HG03521 (cell line): ENCODE data around the gene KLC1.
A peak's percentile ranks its signal among the peaks of the same experiment; 100 is the strongest.

Source experiments
- ATAC-seq: cut with Tn5 transposase; IDR thresholded peaks from one replicate; pipeline ENCODE4 v1.9.1; 2021; ENCODE audit warnings: mild to moderate bottlenecking, moderate library complexity; ENCODE audit not compliant: unreplicated experiment

KLC1 gene

GRCh38 chr14:103688906-103689902 lies 60.2 kb downstream of the KLC1 start:
- ATAC-seq, result peak; percentile 59

GRCh38 chr14:103690332-103690731 lies 61.3 kb downstream of the KLC1 start:
- ATAC-seq, result no peak

GRCh38 chr14:103691655-103692054 lies 62.6 kb downstream of the KLC1 start:
- peak; percentile 48 for ATAC-seq

GRCh38 chr14:103692159-103692558 lies 63.1 kb downstream of the KLC1 start:
- ATAC-seq, result no peak

- no peak for ATAC-seq
These were observed 63.9 kb downstream of the KLC1 start for GRCh38 chr14:103692871-103693270.

- no peak for ATAC-seq
These were observed 64.5 kb downstream of the KLC1 start for GRCh38 chr14:103693515-103693914.

GRCh38 chr14:103694572-103695026 lies 65.6 kb downstream of the KLC1 start:
- ATAC-seq, result no peak

GRCh38 chr14:103695296-103696069 lies 66.5 kb downstream of the KLC1 start:
- ATAC-seq, result no peak

- no peak for ATAC-seq
These were observed 67.0 kb downstream of the KLC1 start for GRCh38 chr14:103696070-103696402.

- no peak for ATAC-seq
These were observed 67.6 kb downstream of the KLC1 start for GRCh38 chr14:103696466-103697071.

- ATAC-seq, result no peak
These were observed 68.2 kb downstream of the KLC1 start for GRCh38 chr14:103697206-103697602.

- no peak for ATAC-seq
These were observed 68.8 kb downstream of the KLC1 start for GRCh38 chr14:103697603-103698379.

GRCh38 chr14:103698380-103699260 lies 69.6 kb downstream of the KLC1 start:
- ATAC-seq, result no peak

- no peak for ATAC-seq
These were observed 70.2 kb downstream of the KLC1 start for GRCh38 chr14:103699261-103699661.

GRCh38 chr14:103699901-103700752 lies 71.1 kb downstream of the KLC1 start:
- no peak for ATAC-seq

GRCh38 chr14:103700753-103701490 lies 71.9 kb downstream of the KLC1 start:
- ATAC-seq, result no peak

- no peak for ATAC-seq
These were observed 73.1 kb downstream of the KLC1 start for GRCh38 chr14:103702095-103702494.
